Activated CD4-positive, alpha-beta T cell treated with anti-CD3 and anti-CD28 coated beads, Interleukin-2, amount 10 ng/mL, durations not matched to agents 24 days and 14 days (primary cell): Measurements from ENCODE around the gene MYADML2. TPM values are rescaled to one million over a fixed set of nuclear protein-coding genes. Genes with fewer than 3 reads are reported as not detected.

ENCODE experiments used
- DNase-seq: peaks from one replicate; pipeline ENCODE4 v3.0.0; 2022
- H3K27ac Mint-ChIP-seq: one replicate; pipeline ENCODE4 v1.8.0; 2022; ENCODE audit warnings: mild to moderate bottlenecking, mixed read lengths
- H3K27me3 Mint-ChIP-seq: one replicate; pipeline ENCODE4 v1.8.0; 2022; ENCODE audit warnings: mixed read lengths
- H3K36me3 Mint-ChIP-seq: one replicate; pipeline ENCODE4 v1.8.0; 2022; ENCODE audit warnings: low read depth, mild to moderate bottlenecking, mixed read lengths
- H3K4me1 Mint-ChIP-seq: one replicate; pipeline ENCODE4 v1.8.0; 2021; ENCODE audit warnings: mixed read lengths
- H3K4me3 Mint-ChIP-seq: one replicate; pipeline ENCODE4 v1.8.0; 2022; ENCODE audit warnings: mild to moderate bottlenecking, moderate library complexity, mixed read lengths
- H3K9me3 Mint-ChIP-seq: one replicate; pipeline ENCODE4 v1.8.0; 2021; ENCODE audit warnings: mixed read lengths
- intact Hi-C: fragments of 100-400 bp; cut with micrococcal nuclease; formaldehyde crosslinking; loops from one replicate; pipeline ENCODE4 v1.15.1; 2023
- total RNA-seq: library from RNA; stranded (reverse); gene quantifications from 2 replicates; pipeline ENCODE4 v1.2.3, GENCODE V29; 2022

MYADML2 gene, protein sequence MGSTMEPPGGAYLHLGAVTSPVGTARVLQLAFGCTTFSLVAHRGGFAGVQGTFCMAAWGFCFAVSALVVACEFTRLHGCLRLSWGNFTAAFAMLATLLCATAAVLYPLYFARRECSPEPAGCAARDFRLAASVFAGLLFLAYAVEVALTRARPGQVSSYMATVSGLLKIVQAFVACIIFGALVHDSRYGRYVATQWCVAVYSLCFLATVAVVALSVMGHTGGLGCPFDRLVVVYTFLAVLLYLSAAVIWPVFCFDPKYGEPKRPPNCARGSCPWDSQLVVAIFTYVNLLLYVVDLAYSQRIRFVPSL
- total RNA-seq, result not detected in 2 replicates

DNA sequence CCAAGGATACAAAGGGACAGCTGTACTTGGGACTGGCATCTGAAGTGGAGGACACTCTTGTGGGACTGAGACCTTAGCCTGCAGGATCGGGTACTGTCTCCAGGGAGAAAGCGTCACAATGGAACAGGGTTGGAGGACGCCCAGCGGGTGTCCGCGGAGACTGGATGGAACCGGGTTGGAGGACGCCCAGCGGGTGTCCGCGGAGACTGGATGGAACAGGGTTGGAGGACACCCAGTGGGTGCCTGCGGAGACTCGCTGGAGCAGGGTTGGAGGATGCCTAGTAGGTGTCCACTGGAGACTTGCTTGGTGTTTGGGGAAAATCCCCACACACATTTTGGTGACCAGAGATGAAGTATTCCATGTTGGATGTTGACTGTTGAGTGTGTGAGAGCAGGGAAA is at the start of gene MYADML2:
Gene MYADML2 (minus strand): TSS at position 45 of the 400 bp plus-strand sequence. CDS start 5,492 bp downstream, outside the sequence.
- H3K9me3 Mint-ChIP-seq, result no peaks in the 10 kb centered on the region
- no peak within 1 kb of the TSS for H3K27ac Mint-ChIP-seq
- intact Hi-C loops, result no loop called here
- H3K36me3 Mint-ChIP-seq, result no peaks in the 10 kb centered on the region
- peaks cover 9% of the 10 kb centered on the region for H3K27me3 Mint-ChIP-seq
- no peak for DNase-seq
- H3K4me3 Mint-ChIP-seq, result no peak within 1 kb of the TSS
- no peaks in the 10 kb centered on the region for H3K4me1 Mint-ChIP-seq

DNA sequence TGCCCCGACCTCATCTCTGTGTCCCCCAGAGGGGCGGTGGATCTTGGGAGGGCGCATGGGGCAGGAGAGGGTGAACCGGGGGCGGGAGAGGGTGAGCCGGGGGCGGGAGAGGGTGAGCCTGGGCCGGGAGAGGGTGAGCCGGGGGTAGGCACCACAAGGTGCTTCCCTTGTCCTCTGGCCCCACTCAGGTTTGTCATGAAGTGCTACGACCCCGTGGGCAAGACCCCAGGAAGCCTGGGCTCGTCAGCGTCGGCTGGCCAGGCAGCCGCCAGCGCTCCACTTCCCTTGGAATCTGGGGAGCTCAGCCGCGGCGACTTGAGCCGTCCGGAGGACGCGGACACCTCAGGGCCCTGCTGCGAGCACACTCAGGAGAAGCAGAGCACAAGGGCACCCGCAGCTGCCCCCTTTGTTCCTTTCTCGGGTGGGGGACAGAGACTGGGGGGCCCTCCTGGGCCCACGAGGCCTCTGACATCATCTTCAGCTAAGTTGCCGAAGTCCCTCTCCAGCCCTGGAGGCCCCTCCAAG is 49.3 kb upstream of the MYADML2 start:
- Mint-ChIP-seq H3K27me3 (no peaks in the 10 kb centered on the region), H3K9me3 (no peaks in the 10 kb centered on the region), H3K4me3 (no peak overlapping the region), H3K27ac (no peak overlapping the region), H3K4me1 (no peaks in the 10 kb centered on the region), H3K36me3 (peaks cover 2% of the 10 kb centered on the region)
- intact Hi-C loops, result no loop called here
- no peak for DNase-seq

DNA sequence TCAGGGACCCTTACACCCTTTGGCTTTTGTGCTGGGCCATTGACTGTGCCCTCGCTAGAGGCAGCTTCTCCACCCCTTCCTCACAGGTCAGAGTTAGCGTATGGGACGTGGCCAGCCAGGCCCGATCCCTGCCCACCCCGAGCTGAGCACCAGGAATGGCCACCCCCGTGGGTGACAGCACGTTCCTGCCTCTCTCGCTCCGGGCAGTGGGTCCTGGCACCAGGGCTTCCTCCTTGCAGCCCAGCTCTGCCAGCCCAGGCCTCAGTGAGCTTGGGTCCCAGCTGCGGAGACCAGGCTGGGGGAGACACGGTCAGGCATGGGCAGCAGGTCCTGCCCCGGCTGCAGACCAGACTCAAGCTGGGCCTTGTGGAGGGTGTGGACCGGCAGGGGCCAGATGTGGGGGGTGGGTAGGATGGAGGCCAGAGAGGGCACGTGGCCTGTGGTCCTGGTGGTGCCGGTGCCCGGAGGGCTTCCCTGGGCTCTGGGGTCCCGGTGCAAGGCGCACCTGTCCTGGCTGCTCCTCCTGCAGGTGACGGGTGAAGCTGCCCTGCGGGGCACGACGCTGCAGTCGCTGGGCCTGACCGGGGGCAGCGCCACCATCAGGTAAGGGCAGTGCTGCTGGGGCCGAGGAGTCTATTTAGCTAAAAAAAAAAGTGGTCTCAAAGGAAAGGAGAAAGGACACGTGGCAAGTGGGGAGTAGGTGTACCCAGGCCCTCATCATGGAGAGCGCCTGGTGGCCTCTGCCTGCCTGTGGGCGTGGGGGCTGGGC is 48.6 kb upstream of the MYADML2 start:
- H3K27ac Mint-ChIP-seq, result no peak overlapping the region
- no peaks in the 10 kb centered on the region for H3K4me1 Mint-ChIP-seq
- DNase-seq, result no peak
- intact Hi-C loops, result no loop called here
- no peaks in the 10 kb centered on the region for H3K27me3 Mint-ChIP-seq
- H3K9me3 Mint-ChIP-seq, result no peaks in the 10 kb centered on the region
- H3K36me3 Mint-ChIP-seq, result peaks cover 3% of the 10 kb centered on the region
- H3K4me3 Mint-ChIP-seq, result no peak overlapping the region

DNA sequence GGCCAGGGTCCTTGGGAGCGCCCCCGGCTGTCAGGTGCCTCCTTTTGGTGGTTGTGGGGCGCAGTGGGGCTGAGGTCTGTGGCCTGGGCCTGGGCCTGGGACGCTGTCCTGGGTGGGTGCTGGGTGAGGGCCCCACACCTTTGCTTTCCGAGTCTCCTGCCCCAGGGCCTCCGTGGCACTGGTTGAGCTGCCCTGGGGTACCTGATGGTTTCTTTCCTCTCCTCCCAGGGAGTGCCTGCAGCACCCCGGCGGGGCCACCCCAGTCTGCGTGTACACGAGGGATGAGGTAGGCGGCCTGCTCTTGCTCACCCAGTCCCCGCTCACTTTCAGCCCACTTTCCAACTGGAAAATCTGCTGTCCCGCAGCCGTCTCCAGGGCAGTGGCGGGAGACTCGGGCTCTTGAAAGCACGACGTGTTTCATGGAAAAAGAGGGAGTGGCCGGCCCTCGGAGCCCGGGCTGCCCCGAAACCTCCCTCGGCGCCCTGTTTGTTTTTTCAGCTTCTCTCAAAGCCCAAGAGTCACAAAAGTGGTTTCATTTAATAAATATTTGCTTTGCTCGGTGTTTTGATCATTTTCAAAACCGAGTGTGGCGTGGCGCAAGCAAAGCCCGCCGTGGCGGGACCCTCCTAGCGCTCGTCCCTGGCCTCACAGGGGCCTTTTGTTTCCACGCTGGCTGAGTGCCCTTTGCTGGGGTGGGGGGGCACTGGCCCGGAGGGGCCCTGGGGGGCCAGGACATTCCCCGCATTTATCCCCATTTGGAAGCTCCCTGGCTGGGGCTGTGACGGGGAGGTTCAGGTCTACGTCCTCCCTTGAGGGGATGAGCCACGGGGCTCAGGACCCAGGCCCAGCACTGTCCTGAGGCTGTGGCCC is 47.8 kb upstream of the MYADML2 start:
- Mint-ChIP-seq H3K4me1 (no peaks in the 10 kb centered on the region), H3K27ac (no peak overlapping the region), H3K27me3 (no peaks in the 10 kb centered on the region), H3K9me3 (no peaks in the 10 kb centered on the region), H3K4me3 (no peak overlapping the region), H3K36me3 (peaks cover 6% of the 10 kb centered on the region)
- intact Hi-C loops, result no loop called here
- no peak for DNase-seq

DNA sequence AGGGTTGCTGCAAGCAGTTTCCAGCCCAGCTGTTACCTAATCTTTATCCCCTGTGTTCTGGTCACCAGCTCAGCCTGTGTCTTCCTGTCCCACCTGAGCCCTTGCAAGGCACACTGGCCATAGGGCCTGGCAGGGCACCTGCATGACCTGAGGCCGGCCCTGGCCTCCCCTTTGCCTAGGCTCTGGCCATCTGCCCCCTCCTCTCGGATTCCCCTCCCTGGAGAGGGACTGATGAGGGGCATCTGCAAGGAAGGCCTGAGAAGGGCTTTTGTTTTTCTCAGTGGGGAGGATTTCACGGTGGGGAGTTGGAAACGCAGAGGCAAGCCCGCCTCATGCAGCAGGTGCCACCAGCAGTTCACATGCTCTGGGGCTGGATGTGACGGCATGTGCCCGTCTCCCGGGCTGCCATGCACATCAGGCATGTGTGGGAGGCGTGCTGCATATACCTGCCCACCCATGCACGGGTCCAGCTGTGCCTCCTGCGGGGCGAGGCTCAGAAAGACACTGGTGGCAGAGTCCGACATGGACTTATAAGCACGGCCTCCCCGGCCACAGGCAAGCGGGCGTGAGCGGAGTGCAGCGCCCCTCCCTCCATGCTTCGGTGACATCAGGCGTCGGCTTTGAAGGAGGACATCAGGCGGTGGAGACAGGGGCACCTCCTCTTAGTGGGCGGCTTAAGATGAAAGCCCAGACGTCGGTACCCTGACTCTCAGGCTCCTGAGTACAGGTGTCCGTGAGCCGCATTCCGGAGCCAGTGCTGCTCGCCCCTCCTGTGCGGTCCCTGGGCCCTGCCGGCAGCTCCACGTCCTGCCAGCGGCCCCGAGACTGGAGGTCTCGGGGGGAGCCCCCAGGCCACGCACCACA is 46.9 kb upstream of the MYADML2 start:
- Mint-ChIP-seq H3K4me3 (no peak overlapping the region), H3K9me3 (no peaks in the 10 kb centered on the region)
- intact Hi-C loops, result no loop called here

DNA sequence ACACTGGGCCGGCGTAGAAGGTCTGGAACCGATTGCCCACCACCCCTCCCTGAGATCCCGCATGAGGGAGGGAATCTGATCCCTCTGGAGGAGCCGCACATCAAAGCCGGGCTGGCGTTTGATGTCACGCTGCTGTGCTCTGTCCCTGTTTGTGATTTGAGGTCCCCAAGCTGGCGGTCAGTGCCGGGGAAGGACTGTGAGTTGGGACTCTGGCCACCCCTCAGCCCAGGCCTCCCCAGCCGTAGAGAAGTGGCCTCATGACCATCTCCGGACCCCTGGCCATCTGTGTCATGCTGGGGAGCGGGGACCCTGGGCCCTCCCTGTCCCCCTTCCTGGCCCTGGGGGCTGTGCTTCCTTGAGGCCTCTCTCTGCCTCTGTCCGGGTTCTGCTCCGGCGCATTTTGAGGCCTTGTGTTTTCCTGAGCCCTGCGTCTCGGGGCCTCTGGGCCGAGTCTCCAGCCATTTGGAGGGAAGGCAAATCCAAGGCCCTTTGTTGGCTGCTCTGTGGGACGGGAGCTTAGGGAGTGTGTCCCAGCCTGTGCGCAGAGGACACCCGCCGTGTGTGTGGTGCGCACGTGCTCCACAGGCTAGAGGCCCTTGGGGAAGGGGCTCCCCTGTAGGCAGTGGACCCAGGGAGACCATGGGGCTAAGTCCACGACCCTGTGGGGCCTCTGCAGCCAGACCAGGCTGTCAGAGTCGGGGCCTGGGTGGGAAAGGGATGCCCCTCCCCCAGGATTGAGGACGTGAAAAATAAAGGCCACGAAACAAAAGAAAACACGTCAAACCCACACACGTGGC is 45.5 kb upstream of the MYADML2 start:
- no peaks in the 10 kb centered on the region for H3K9me3 Mint-ChIP-seq
- H3K36me3 Mint-ChIP-seq, result peaks cover 4% of the 10 kb centered on the region
- H3K4me1 Mint-ChIP-seq, result no peaks in the 10 kb centered on the region
- DNase-seq, result no peak
- no peak overlapping the region for H3K27ac Mint-ChIP-seq
- intact Hi-C loops, result no loop called here
- H3K27me3 Mint-ChIP-seq, result no peaks in the 10 kb centered on the region
- H3K4me3 Mint-ChIP-seq, result no peak overlapping the region

More for the DNA sequence above, 46.9 kb upstream of the MYADML2 start:
- Mint-ChIP-seq H3K27me3 (no peaks in the 10 kb centered on the region), H3K36me3 (peaks cover 6% of the 10 kb centered on the region), H3K27ac (no peak overlapping the region), H3K4me1 (no peaks in the 10 kb centered on the region)
- no peak for DNase-seq

DNA sequence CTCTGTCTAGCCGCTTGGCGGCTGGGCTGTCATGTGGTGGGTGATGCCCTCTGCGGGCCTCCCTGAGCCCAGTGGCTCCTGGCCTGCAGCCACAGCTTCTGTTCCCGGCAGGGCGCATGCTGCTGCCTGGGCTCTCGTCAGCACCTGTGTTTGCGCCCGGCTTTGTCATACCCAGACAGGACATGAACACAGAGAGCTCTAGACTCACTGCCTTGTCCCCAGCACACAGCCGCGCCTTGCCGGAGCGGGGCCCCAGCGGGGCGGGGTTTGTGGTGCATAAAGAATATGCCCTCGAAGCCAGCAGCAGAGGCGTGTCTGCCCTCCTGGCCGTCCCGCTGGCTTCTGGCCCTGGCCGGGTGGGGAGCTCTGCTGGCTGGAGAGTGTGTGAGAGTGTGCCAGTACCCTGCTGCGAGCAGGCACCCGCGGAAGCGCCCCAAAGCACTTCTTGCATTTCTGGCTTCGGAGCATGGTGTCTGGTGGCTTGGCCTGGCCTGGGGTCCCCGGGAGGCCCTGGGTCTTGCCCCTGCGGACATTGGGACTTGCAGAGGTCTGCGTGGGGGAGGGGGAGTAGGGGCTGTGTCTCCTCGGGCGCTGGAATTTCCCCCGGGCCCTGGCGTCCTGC is 44.8 kb upstream of the MYADML2 start:
- H3K27me3 Mint-ChIP-seq, result no peaks in the 10 kb centered on the region
- intact Hi-C loops, result no loop called here
- H3K4me3 Mint-ChIP-seq, result no peak overlapping the region
- no peak overlapping the region for H3K27ac Mint-ChIP-seq
- no peaks in the 10 kb centered on the region for H3K9me3 Mint-ChIP-seq
- DNase-seq, result no peak
- peaks cover 4% of the 10 kb centered on the region for H3K36me3 Mint-ChIP-seq
- H3K4me1 Mint-ChIP-seq, result peaks cover 1% of the 10 kb centered on the region

DNA sequence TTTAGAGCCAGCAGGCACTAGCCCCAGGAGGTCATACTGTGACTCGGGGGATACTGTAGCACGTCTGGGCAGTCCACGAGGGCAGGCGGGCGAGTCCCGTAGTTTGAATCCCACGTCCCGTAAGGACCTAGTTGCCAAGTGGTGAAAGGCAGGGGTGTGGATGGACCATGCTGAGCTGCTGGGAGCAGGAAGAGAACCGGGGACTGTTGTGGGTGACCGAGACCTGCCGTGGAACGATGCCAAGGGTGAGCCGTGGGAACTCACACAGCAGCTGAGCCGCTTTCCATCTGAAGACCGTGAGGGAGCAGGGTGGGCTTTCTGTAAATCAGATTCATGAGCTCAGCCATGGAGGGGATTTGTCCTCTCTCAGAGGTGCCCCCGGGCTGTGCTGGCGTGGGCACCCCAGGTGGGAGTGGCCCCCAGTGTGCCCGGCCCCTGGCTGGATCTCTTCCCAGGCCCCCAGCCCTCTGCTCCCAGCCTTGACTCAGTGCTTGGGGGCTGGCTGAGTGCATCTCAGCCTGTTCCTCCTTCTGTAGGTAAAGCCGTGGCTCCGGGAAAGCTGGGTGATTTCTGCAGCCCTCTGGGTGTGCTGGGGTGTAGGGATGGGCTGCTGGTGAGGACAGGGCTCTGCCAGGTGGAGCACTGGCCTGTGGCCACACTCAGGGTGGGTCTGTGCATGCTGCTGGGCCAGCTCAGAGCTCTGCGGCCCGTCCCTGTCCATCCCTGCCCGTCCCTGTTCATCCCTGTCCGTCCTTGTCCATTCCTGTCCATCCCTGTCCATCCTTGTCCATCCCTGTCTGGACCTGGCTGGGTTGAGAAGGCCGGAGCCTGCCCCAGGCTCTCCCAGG is 44.0 kb upstream of the MYADML2 start:
- peaks cover 4% of the 10 kb centered on the region for H3K36me3 Mint-ChIP-seq
- no peak overlapping the region for H3K27ac Mint-ChIP-seq
- DNase-seq, result no peak
- no peaks in the 10 kb centered on the region for H3K27me3 Mint-ChIP-seq
- H3K4me3 Mint-ChIP-seq, result no peak overlapping the region
- no peaks in the 10 kb centered on the region for H3K9me3 Mint-ChIP-seq
- intact Hi-C loops, result no loop called here
- peaks cover 1% of the 10 kb centered on the region for H3K4me1 Mint-ChIP-seq

DNA sequence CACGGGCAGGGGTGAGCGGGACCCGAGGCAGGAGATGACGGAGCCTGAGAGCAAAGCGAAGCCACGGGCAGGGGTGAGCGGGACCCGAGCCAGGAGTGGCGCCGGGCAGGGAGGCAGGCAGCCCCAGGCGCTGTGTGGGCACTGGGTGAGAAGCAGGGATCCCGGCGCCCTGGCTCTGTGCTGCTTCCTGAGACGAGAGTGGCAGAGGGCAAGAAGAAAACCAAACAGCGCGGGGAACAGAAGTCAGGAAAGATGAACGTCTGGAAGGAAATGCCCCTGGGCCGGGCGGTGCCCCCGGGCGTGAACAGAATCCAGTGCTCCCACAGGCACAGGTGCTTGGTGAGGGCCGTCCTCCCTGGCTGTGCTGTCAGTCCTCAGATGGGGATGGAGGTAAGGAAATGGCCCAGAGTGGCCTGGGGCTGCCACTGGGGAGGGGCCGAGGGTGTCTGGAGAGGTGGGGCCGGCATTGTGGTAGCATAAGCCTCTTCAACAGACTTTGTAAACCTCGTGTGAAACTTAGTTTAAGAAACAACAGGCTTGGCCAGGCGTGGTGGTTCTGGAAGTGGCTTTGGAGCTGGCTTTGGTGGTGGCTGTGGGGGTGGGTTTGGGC is 40.2 kb upstream of the MYADML2 start:
- no peaks in the 10 kb centered on the region for H3K9me3 Mint-ChIP-seq

DNA sequence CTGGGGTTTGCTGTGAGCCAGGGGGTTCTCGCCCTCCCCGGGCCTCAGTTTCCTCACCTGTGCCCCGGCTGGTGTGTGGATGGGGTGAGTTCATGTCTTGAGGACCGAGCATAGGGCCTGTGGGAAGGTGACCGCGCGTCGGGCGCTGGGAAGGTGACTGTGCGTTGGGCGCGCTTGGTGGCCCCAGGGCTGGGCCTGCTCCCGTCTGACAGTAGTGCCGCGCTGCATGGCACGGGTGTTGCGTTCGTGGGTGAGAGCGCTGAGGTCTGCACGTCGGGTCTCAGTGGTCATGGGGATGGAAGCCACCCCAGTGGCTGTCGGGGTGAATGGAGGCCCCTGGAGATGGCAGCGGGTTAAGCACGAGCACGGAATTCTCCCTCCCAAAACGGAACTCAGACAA is 39.6 kb upstream of the MYADML2 start:
- Mint-ChIP-seq H3K27ac (no peak overlapping the region), H3K36me3 (peaks cover 21% of the 10 kb centered on the region), H3K4me1 (peaks cover 5% of the 10 kb centered on the region), H3K9me3 (no peaks in the 10 kb centered on the region), H3K27me3 (no peaks in the 10 kb centered on the region), H3K4me3 (no peak overlapping the region)
- no peak for DNase-seq
- intact Hi-C loops, result no loop called here

More for the DNA sequence above, 40.2 kb upstream of the MYADML2 start:
- Mint-ChIP-seq H3K27ac (no peak overlapping the region), H3K36me3 (peaks cover 21% of the 10 kb centered on the region), H3K4me3 (no peak overlapping the region), H3K4me1 (peaks cover 5% of the 10 kb centered on the region), H3K27me3 (no peaks in the 10 kb centered on the region)
- DNase-seq, result no peak
- intact Hi-C loops, result no loop called here

DNA sequence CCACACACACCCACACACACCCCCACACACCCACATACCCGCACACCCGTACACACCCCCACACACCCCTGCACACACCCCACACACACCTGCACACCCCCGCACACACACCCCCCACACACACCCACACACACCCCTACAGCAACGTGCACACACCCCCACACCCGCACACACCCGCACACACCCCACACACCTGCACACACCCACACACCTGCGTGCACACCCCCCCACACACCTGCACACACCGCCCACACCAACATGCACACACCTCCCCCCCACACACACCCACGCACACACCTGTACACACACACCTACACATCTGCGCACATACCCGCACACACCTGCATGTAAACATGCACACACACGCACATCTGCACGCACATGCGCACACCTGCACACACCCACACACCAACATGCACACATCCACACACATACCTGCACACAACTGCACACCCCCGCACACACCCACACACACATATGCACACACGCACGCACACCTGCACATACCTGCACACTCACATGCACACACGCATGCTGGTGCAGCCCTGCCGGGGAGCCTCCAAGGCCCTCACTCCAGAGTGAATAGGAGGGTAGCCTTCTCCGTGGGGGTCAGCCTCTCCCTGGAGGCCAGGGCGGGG is 37.9 kb upstream of the MYADML2 start:
- peaks cover 21% of the 10 kb centered on the region for H3K36me3 Mint-ChIP-seq
- H3K27me3 Mint-ChIP-seq, result no peaks in the 10 kb centered on the region
- no peak for DNase-seq
- intact Hi-C loops, result no loop called here
- peaks cover 12% of the 10 kb centered on the region for H3K4me1 Mint-ChIP-seq
- H3K9me3 Mint-ChIP-seq, result no peaks in the 10 kb centered on the region
- H3K27ac Mint-ChIP-seq, result peak overlapping the region; percentile 30
- H3K4me3 Mint-ChIP-seq, result no peak overlapping the region
